Naive thymus-derived CD4-positive, alpha-beta T cell (primary cell): ENCODE results near the gene ACSBG1. TPM values are rescaled to one million over a fixed set of nuclear protein-coding genes. Genes with fewer than 3 reads are reported as not detected.
A peak's percentile ranks its signal among the peaks of the same experiment; 100 is the strongest.

Experiments
- ATAC-seq: fragments of 150-1000 bp; cut with Tn5 transposase; 2 replicates; pipeline ENCODE4 v1.10.0; 2021; ENCODE audit warnings: mild to moderate bottlenecking, moderate library complexity
- CTCF ChIA-PET: fragments of 350-600 bp; sonication (Branson Sonifier 250); formaldehyde crosslinking; loops from one replicate; lab custom pipeline; 2021; ENCODE audit warnings: antibody characterized with exemption; lab: Charles Lee
- POLR2A ChIA-PET: fragments of 350-600 bp; sonication (Branson Sonifier 250); formaldehyde crosslinking; loops from one replicate; lab custom pipeline; 2021; ENCODE audit warnings: antibody characterized with exemption, inconsistent platforms; lab: Charles Lee
- DNase-seq, 9 donors: peaks; one replicate each; pipeline versions ENCODE4 v3.0.0 to v3.0.0-alpha.2; 2020 to 2022; ENCODE audit warnings: mixed read lengths in 1 of 9
- H3K27ac ChIP-seq: one replicate; pipeline ENCODE4 v1.7.0; 2013; ENCODE audit warnings: mild to moderate bottlenecking, low read depth, low read length, moderate library complexity
- H3K27me3 ChIP-seq, 2 donors: one replicate each; pipeline ENCODE4 v1.7.0; 2013; ENCODE audit warnings: low read length in 2 of 2, mild to moderate bottlenecking in 2 of 2, moderate library complexity in 2 of 2; ENCODE audit not compliant: control insufficient read depth in 2 of 2, insufficient read depth in 2 of 2
- H3K36me3 ChIP-seq, 3 experiments: 1 replicate in 2 of 3; 2 replicates in 1 of 3; pipeline ENCODE4 v1.7.0; 2013; ENCODE audit warnings: low read length in 3 of 3, mild to moderate bottlenecking in 3 of 3, moderate library complexity in 1 of 3; ENCODE audit not compliant: insufficient read depth in 3 of 3, control insufficient read depth in 2 of 3
- H3K4me1 ChIP-seq, 2 donors: one replicate each; pipeline ENCODE4 v1.7.0; 2013; ENCODE audit warnings: low read length in 2 of 2, mild to moderate bottlenecking in 2 of 2, moderate library complexity in 1 of 2; ENCODE audit not compliant: control insufficient read depth in 2 of 2, insufficient read depth in 2 of 2
- H3K4me3 ChIP-seq: 2 replicates; pipeline ENCODE4 v1.7.0; 2013; ENCODE audit warnings: mild to moderate bottlenecking, low read length
- H3K9me3 ChIP-seq, 3 experiments: 1 replicate in 2 of 3; 2 replicates in 1 of 3; pipeline ENCODE4 v1.7.0; 2013; ENCODE audit warnings: low read length in 3 of 3; ENCODE audit not compliant: control insufficient read depth in 2 of 3
- H3K27ac Mint-ChIP-seq, 9 donors: one replicate each; pipeline ENCODE4 v1.8.0; 2020 to 2022; ENCODE audit warnings: mixed read lengths in 9 of 9, mild to moderate bottlenecking in 8 of 9, moderate library complexity in 5 of 9, inconsistent platforms in 2 of 9
- H3K27me3 Mint-ChIP-seq, 5 donors: one replicate each; pipeline ENCODE4 v1.8.0; 2021 to 2022; ENCODE audit warnings: mixed read lengths in 5 of 5, mild to moderate bottlenecking in 1 of 5
- H3K36me3 Mint-ChIP-seq, 5 donors: one replicate each; pipeline ENCODE4 v1.8.0; 2020 to 2022; ENCODE audit warnings: mixed read lengths in 5 of 5, mild to moderate bottlenecking in 3 of 5, inconsistent platforms in 1 of 5
- H3K4me1 Mint-ChIP-seq, 7 donors: one replicate each; pipeline ENCODE4 v1.8.0; 2020 to 2022; ENCODE audit warnings: mixed read lengths in 7 of 7, mild to moderate bottlenecking in 3 of 7, inconsistent platforms in 1 of 7
- H3K4me3 Mint-ChIP-seq, 10 donors: one replicate each; pipeline ENCODE4 v1.8.0; 2020 to 2022; ENCODE audit warnings: mild to moderate bottlenecking in 10 of 10, mixed read lengths in 10 of 10, moderate library complexity in 6 of 10, inconsistent platforms in 2 of 10
- H3K9me3 Mint-ChIP-seq, 11 donors: one replicate each; pipeline ENCODE4 v1.8.0; 2020 to 2022; ENCODE audit warnings: mixed read lengths in 11 of 11, mild to moderate bottlenecking in 4 of 11, inconsistent platforms in 1 of 11, moderate library complexity in 1 of 11
- intact Hi-C, 2 donors: fragments of 100-400 bp; cut with micrococcal nuclease; formaldehyde crosslinking; loops; one replicate each; pipeline ENCODE4 v1.15.1; 2023
- polyA plus RNA-seq, 2 donors: library from polyadenylated mRNA; unstranded; fragments of 300-500 nt; fragmentation: Illumina TruSeq; gene quantifications; one replicate each; pipeline ENCODE4 v1.2.3, GENCODE V29; 2021
- total RNA-seq, 6 experiments: library from RNA in 5 of 6; stranded (reverse) in 5 of 6; gene quantifications; 1 replicate in 5 of 6; 2 replicates in 1 of 6; pipeline ENCODE4 v1.2.3 and lab custom pipeline; 2021 to 2026

The ACSBG1 gene
- total and polyA plus RNA-seq, 7 experiments from 2014 or later = 0.06 to 0.39 TPM; not detected in 5

DNA sequence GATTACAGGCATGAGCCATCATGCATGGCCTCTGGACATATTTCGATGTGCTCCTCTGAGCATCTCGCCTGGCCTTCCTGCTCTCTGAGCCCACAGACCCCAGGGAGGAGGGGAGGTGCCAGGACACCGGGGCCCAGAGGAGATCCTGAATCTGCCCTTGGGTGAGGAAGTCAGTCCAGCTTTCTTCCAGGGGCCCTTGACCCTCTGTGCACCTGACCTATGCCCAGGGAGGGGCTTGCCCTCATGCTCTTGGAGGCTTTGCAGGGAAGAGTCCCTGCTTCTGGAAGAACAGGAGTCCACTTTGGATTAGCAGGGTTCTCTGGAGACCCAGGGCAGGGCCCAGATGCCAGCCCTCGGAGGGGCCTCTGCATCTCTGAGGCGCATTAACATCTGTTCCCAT, 1.4 kb downstream of the ACSBG1 start:
- Histone ChIP-seq H3K4me1 (no peaks in the 10 kb centered on the region), H3K4me3 (no peak overlapping the region), H3K9me3 (no peaks in the 10 kb centered on the region), H3K27me3 (no peaks in the 10 kb centered on the region), H3K27ac (no peak overlapping the region), H3K36me3 (no peaks in the 10 kb centered on the region)
- CTCF ChIA-PET = no interaction called here
- no peak overlapping the region for H3K27ac Mint-ChIP-seq
- no peak overlapping the region for H3K4me3 Mint-ChIP-seq
- intact Hi-C loops = no loop called here
- POLR2A ChIA-PET = no interaction called here
- DNase-seq (no peak), ATAC-seq (no peak)
- H3K27me3 Mint-ChIP-seq = peaks cover 0 to 16% (median 12%) of the 10 kb centered on the region in 5 donors
- H3K36me3 Mint-ChIP-seq = no peaks in the 10 kb centered on the region
- H3K9me3 Mint-ChIP-seq = peaks cover 0 to 2% (median 0%) of the 10 kb centered on the region in 11 donors
- H3K4me1 Mint-ChIP-seq = peaks cover 0 to 10% (median 0%) of the 10 kb centered on the region in 7 donors

DNA sequence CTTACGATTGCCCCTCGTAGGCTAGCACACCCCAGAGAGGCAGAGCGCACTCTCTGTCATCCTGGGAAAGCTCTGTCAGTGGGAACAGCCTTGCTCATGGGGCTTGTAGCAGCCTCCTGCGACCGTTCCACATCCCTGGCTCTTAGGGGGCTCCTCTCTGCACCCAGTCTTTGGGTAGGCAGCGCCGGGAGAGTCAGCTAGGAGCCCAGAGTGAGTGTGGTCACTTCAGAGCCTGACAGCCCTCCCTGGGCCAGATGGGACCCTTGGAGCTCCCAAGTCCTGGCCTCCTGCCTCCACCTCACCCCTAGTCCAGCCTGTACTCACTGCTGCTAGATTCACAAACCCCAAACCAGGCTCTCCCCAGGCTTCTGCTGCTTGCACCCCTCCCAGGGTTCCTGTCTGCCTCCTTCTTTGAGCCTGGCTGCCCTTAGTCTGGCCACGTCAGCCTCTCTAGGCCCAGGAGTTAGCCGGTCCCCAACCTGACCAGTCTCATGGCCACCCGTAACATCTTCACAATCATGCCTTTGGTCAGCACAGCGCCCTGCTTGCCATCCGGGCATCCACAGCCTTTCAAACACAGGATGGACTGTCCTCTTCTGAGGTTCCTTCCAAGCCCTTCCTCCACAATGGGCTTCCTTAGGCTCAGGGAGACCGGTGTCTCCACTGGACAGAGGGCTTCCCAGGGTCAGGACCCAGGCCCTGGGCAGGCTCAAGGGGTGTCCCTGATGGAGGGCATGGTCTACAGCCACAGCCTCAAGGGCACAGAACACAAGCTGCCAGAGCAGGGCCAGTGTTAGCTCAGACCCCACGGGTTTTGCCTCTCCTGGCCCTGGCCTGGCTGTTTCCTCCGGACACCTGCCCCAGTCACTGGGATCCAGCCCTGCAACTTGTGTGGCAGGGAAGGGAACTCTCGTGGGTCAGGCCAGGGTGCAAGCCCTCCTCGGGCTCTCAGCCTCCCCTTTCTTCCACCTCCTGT, 4.6 kb downstream of the ACSBG1 start:
- Mint-ChIP-seq H3K4me3 (no peak overlapping the region), H3K27me3 (peaks cover 0 to 11% (median 7%) of the 10 kb centered on the region in 5 donors), H3K4me1 (peaks cover 0 to 10% (median 0%) of the 10 kb centered on the region in 7 donors), H3K9me3 (peaks cover 0 to 2% (median 0%) of the 10 kb centered on the region in 11 donors), H3K36me3 (no peaks in the 10 kb centered on the region), H3K27ac (no peak overlapping the region)
- ChIA-PET POLR2A (no interaction called here), CTCF (interaction anchor here (0.5 to 1.0 kb wide), 2 partner anchors 9 to 12 kb away, joined by 3 read pairs; no protein-coding TSS in a partner anchor)
- H3K27me3 ChIP-seq = no peaks in the 10 kb centered on the region
- no peak overlapping the region for H3K27ac ChIP-seq
- H3K4me3 ChIP-seq = no peak overlapping the region
- H3K36me3 ChIP-seq = no peaks in the 10 kb centered on the region
- no peaks in the 10 kb centered on the region for H3K4me1 ChIP-seq
- intact Hi-C loops = no loop called here
- DNase-seq (no peak), ATAC-seq (no peak)
- H3K9me3 ChIP-seq = no peaks in the 10 kb centered on the region

DNA sequence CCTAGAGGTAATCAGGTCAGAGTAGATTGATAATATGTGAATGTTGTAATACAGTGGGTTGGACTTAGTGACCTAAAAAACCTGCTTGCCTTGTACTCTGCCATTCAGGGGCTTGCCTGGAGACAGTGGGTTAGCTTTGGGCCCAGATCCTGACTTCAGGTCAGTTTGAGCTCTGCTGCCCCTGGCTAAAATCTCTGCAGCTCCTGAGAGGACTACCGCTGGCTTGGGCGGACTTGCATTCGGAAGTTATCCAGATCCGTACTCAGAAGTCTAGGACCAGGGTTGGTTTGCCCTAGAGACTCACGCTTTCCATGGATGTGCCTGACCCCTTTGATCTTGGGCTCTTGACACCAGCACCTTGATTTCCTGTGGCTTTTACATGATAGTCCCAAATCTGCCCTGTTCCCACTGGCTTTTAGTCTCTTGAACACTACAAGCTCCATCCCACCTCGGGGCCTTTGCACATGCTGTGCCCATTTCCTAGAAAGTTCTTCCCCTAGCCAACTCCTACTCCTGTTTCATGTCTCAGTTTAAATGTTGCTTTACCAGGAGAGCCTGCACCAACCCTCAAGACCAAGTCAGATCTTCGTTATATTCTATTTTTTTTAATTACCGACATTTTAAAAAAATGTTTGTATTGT, 5.9 kb downstream of the ACSBG1 start:
- intact Hi-C loops = no loop called here
- DNase-seq (no peak), ATAC-seq (no peak)
- Mint-ChIP-seq H3K36me3 (no peaks in the 10 kb centered on the region), H3K4me3 (no peak overlapping the region), H3K9me3 (peaks cover 0 to 2% (median 0%) of the 10 kb centered on the region in 11 donors), H3K27ac (no peak overlapping the region), H3K4me1 (peaks cover 0 to 2% (median 0%) of the 10 kb centered on the region in 7 donors), H3K27me3 (peaks cover 0 to 5% (median 0%) of the 10 kb centered on the region in 5 donors)
- Histone ChIP-seq H3K27ac (no peak overlapping the region), H3K4me3 (no peak overlapping the region), H3K36me3 (no peaks in the 10 kb centered on the region), H3K27me3 (no peaks in the 10 kb centered on the region), H3K4me1 (peaks cover 0 to 6% of the 10 kb centered on the region in 2 donors), H3K9me3 (no peaks in the 10 kb centered on the region)
- POLR2A ChIA-PET = no interaction called here
- CTCF ChIA-PET = interaction anchor here (0.6 kb wide), 1 partner anchor 535 kb away, joined by 4 read pairs; no protein-coding TSS in a partner anchor

DNA sequence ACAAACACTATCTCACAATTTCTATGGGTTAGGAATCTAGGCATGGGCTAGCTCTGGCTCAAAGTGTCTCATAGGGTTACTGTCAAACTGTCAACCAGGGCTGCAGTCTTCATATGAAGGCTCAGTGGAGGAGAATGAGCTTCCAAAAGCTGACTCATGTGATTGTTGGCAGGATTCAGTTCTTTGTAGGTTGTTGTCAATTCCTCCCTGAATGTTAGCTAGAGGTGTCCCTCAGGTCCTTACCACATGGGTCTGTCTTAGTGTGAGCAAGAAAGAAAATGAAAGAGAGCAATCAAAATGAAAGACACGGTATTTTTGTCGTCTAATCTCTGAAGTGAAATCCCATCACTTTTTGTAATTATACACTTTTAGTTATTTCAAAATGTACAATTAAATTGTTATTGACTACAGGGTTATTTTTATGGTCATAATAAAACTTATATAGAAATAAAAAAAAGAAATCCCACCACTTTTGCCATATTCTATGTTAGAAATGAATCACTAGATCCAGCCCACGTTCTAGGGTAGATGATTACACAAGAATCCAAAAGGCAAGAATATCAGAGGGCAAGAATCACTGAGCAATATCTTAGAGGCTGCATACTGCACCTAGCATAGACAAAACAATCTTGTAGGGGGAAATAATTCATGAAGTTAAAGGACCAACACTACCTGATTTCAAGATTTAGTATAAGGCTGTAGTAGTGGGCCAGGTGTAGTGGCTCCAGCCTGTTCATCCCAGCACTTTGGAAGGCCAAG, 8.4 kb downstream of the ACSBG1 start:
- no peaks in the 10 kb centered on the region for H3K9me3 Mint-ChIP-seq
- H3K4me3 Mint-ChIP-seq = peak overlapping the region in 1 of 10 donors; percentile 26
- no peak overlapping the region for H3K27ac ChIP-seq
- H3K27ac Mint-ChIP-seq = peak overlapping the region in 1 of 9 donors; percentile 22
- H3K4me1 Mint-ChIP-seq = peaks cover 0 to 2% (median 0%) of the 10 kb centered on the region in 7 donors
- no peaks in the 10 kb centered on the region for H3K36me3 ChIP-seq
- no peaks in the 10 kb centered on the region for H3K9me3 ChIP-seq
- no peaks in the 10 kb centered on the region for H3K27me3 ChIP-seq
- POLR2A ChIA-PET = no interaction called here
- ATAC-seq (no peak), DNase-seq (no peak)
- H3K36me3 Mint-ChIP-seq = no peaks in the 10 kb centered on the region
- H3K4me3 ChIP-seq = no peak overlapping the region
- H3K4me1 ChIP-seq = peaks cover 0 to 6% of the 10 kb centered on the region in 2 donors
- CTCF ChIA-PET = no interaction called here
- intact Hi-C loops = no loop called here
- peaks cover 0 to 8% (median 0%) of the 10 kb centered on the region in 5 donors for H3K27me3 Mint-ChIP-seq

DNA sequence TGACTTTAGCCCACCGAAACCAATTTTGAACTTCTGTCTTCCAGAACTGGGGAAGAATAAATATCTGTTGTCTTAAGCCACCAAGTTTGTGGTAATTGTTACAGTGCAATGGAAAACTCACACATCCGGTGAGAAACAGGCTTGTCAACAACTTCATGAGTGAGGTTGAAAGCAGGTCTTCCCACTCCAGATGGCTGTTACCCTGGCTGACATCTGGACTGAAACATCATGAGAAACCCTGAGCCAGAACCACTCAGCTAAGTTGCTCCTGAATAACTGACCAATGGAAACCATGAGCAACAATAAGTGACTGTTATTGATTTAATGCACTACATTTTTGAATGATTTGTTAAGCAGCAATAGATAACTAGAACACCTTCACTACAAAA, 10.3 kb downstream of the ACSBG1 start:
- Mint-ChIP-seq H3K27ac (no peak overlapping the region), H3K9me3 (no peaks in the 10 kb centered on the region), H3K4me3 (no peak overlapping the region), H3K4me1 (peaks cover 0 to 2% (median 0%) of the 10 kb centered on the region in 7 donors), H3K36me3 (no peaks in the 10 kb centered on the region), H3K27me3 (peaks cover 0 to 8% (median 0%) of the 10 kb centered on the region in 5 donors)
- no peaks in the 10 kb centered on the region for H3K9me3 ChIP-seq
- intact Hi-C loops = no loop called here
- H3K27ac ChIP-seq = no peak overlapping the region
- H3K4me3 ChIP-seq = no peak overlapping the region
- no peaks in the 10 kb centered on the region for H3K27me3 ChIP-seq
- peaks cover 0 to 6% of the 10 kb centered on the region in 2 donors for H3K4me1 ChIP-seq
- DNase-seq = no peak
- ChIA-PET CTCF (no interaction called here), POLR2A (no interaction called here)
- H3K36me3 ChIP-seq = no peaks in the 10 kb centered on the region
- ATAC-seq = no peak

DNA sequence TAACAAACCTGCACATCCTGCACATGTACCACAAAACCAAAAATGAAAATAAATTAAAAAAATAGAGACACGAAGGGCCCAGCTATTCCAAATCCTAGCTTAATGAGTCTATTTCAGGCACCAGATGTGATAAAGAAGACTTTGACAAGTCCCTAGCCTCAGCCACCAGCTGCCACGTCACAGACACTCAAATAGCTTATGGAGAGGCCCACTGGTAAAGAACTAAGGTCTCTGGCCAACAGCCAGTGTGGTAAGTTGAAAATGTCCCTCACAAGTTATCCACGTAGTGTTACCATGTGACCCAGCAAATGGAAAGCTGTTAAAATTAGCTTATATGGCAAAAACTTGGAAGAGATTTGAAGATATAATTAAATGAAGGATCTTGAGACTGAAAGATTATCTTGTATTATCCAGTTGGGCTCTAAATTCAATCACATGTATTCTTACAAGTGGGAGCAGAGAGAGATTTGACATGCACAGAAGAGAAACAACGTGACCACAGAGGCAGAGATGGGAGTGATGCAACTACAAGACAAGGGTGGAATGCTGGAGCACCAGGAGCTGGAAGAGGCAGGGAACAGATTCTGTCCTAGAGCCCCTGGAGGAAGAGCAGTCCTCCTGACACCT, 10.9 kb downstream of the ACSBG1 start:
- Mint-ChIP-seq H3K4me1 (peaks cover 0 to 2% (median 0%) of the 10 kb centered on the region in 7 donors), H3K27me3 (peaks cover 0 to 6% (median 0%) of the 10 kb centered on the region in 5 donors), H3K27ac (no peak overlapping the region), H3K9me3 (no peaks in the 10 kb centered on the region), H3K36me3 (no peaks in the 10 kb centered on the region), H3K4me3 (no peak overlapping the region)
- Histone ChIP-seq H3K4me1 (peaks cover 0 to 6% of the 10 kb centered on the region in 2 donors), H3K27ac (no peak overlapping the region), H3K27me3 (no peaks in the 10 kb centered on the region), H3K9me3 (no peaks in the 10 kb centered on the region), H3K4me3 (no peak overlapping the region), H3K36me3 (no peaks in the 10 kb centered on the region)
- ATAC-seq = no peak
- CTCF ChIA-PET = no interaction called here
- DNase-seq = no peak
- intact Hi-C loops = no loop called here
- POLR2A ChIA-PET = no interaction called here
